ENCODE results near the gene FAM32A.

GRCh38 chr19:16139752-16140151 lies 45.5 kb upstream of the FAM32A start:
- TF ChIP-seq ZNF274 (IDR thresholded peaks at IDR 0.05; ENCODE audit: low read depth, low read length) (no peak), YY1 (IDR thresholded peaks at IDR 0.05; ENCODE audit: insufficient read depth, insufficient read length) (no peak), SUZ12 (IDR thresholded peaks at IDR 0.05; ENCODE audit: extremely low read depth, insufficient read depth, insufficient read length) (no peak)
